NCI-H1092 (cell line): Measurements from ENCODE around the gene SNCB.

Experiments
- DNase-seq: peaks from one replicate; lab custom pipeline; 2025; lab: John Stamatoyannopoulos, UW

The SNCB gene

GRCh38 chr5:176574297-176574591 is 56.1 kb downstream of the SNCB start:
- no peak for DNase-seq

GRCh38 chr5:176573564-176574296 is 56.6 kb downstream of the SNCB start:
- DNase-seq: no peak
